Gastrocnemius medialis (tissue), 4 donors: ENCODE results near the gene SH3BP1.

Experiments used
- CTCF ChIP-seq, 5 experiments: fragments of 450-650 bp in 3 of 5; fragments of 200-600 bp in 2 of 5; sonication (generic) in 2 of 5; IDR thresholded peaks in 4 of 5; conservative IDR thresholded peaks in 1 of 5; 1 replicate in 4 of 5; 2 replicates in 1 of 5; pipeline ENCODE4 v1.5.1; 2016 to 2019; ENCODE audit warnings: antibody characterized with exemption in 5 of 5, mild to moderate bottlenecking in 3 of 5, moderate library complexity in 3 of 5
- POLR2A ChIP-seq, 2 donors: fragments of 450-650 bp; IDR thresholded peaks; one replicate each; pipeline ENCODE4 v1.6.1; 2017; ENCODE audit warnings: antibody characterized with exemption in 2 of 2, mild to moderate bottlenecking in 2 of 2, moderate library complexity in 2 of 2

GRCh38 chr22:37610480-37611129 lies 28.9 kb upstream of the SH3BP1 start:
- TF ChIP-seq CTCF (IDR thresholded peaks at IDR 0.05 in 4 of 5, conservative IDR thresholded peaks at IDR 0.05 in 1 of 5) (no peak), POLR2A (IDR thresholded peaks at IDR 0.05) (no peak)
